Pons (tissue), 1 donor: ENCODE data around the gene GRID1.
"Not testable (repeated sequence)": the region's sequence is repeated elsewhere in the genome, so short reads cannot be mapped to it uniquely, and the experiment has no call there.

Experiments used
- DNase-seq: peaks from one replicate; pipeline ENCODE4 v3.0.0-alpha.2; 2016; ENCODE audit warnings: low spot score

Gene GRID1

DNA sequence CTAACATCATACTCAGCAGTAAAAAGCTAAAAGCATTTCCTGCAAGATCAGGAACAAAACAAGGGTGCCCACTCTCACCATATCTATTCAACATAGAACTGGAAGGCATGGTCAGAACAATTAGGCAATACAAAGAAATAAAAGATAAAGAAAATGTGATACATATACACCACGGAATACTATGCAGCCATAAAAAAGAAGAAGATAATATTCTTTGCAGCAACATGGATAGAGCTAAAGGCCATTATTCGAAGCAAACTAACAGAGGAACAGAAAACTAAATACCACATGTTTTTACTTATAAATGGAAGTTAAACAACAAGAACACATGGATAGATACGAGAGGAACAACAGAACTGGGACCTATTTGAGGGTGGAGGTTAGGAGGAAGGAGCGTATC lies 652.7 kb downstream of the GRID1 start:
- DNase-seq: no peak

DNA sequence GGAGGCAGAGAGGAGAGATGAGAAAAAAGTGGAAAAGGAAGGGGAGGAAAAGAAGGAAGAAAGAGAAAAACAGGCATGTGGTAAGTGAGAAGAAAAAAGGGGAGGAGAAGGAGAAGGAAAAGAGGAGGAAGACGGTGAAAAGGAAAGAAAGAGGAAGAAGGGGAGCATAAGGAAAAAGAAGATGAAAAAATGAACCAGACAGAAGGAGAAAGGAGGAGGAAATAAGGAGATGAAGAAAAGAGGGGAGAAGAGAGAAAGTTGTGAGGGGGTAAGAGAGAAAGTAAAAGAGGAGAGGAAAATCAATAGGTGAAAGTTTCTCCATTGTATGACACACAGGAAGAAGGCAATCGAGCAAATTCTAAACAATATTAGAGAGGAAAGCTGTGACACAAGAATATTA lies 663.8 kb downstream of the GRID1 start:
- no peak for DNase-seq

DNA sequence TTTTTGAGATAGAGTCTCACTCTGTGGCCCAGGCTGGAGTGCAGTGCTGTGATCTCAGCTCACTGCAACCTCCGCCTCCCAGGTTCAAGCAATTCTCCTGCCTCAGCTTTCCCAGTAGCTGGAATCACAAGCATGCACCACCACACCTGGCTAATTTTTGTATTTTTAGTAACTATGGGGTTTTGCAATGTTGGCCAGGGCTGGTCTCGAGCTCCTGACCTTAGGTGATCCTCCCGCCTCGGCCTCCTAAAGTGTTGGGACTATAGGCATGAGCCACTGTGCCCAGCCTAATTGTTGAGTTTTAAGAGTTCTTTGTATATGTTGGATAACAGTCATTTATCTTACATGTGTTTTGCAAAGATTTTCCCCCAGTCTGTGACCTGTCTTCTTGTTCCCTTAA lies 667.5 kb downstream of the GRID1 start:
- not testable (repeated sequence) for DNase-seq

DNA sequence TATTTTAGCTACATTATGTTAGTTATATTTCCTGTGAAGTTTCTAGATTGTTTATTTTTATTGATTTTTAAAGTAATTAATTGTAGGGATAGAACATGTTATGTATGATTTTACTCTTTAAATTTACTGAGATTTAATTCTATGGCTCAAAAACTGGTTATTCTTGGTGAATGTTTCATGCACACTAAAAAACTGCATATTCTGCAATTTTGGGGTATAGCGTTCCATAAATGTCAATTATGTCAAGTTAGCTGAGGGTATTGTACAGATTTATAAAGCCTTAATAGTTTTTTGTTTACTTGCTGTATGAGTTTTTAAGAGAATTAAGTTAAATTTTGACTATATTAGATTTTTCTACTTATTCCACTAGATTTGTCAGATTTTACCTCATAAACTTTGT lies 669.7 kb downstream of the GRID1 start:
- no peak for DNase-seq

DNA sequence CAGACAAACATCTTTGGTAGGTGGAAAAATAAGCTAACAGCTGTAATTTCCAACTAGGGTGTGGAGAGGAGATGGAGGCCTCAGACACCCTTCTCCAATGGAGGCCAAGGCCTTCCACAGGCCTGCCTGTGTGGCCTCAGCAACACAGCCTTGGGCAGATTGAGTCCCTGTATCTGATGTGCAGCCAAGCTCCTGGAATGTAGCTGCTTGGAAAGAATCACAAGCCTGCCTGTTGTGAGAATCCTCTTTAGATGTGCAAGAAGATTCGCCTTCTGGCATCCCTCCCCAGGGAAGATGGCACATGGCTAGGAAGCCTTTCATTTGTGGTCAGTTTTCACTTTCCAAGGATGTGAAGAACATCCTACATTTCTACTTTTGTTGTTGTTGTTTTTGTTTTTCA lies 684.0 kb downstream of the GRID1 start:
- DNase-seq: no peak

DNA sequence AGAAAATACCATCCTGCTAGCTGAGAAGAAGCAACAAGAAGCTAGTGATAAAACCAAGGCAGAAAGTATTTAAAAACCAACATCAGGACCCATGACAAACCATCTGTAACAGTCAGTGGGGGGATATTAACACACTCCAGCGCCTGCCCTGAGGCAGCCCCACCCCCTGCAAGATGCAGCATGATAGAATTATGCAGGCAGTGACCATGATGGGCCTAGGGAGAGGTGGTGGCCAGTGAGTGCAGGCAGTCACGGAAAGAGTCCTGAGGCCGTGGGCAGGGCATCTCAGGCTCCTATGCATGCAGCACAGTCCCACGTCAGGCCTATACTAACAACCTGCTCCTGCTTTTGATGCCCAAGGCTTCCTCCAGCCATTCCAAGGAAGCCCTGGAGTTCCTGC lies 686.9 kb downstream of the GRID1 start:
- no peak for DNase-seq

GRCh38 chr10:85679061-85679460 lies 687.5 kb downstream of the GRID1 start:
- no peak for DNase-seq

DNA sequence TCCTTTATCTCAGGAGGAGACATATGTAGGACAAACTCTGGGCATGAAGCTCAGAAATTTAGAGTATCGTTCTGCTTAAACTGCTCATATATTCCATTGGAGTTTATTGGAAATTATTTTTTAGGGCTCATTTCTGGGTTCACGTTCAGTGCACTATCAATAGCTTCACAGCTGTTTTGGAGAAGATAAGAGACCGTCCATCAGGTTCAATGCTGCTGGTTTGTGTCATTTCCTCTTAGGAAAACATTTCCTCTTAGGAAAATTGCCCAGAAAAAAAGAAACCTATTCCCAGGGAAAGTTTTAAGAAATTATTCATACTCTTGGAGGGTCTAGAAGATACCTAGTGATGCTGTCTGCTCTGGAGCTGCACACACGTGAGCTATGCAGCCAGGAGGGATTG lies 691.7 kb downstream of the GRID1 start:
- DNase-seq: no peak

- DNase-seq: no peak
Measured at GRCh38 chr10:85673270-85673669, 693.3 kb downstream of the GRID1 start.

- no peak for DNase-seq
Measured at GRCh38 chr10:85671530-85671929, 695.1 kb downstream of the GRID1 start.

- DNase-seq: no peak
Measured at GRCh38 chr10:85668522-85668921, 698.1 kb downstream of the GRID1 start.

GRCh38 chr10:85667638-85668233 lies 698.9 kb downstream of the GRID1 start:
- DNase-seq: no peak

DNA sequence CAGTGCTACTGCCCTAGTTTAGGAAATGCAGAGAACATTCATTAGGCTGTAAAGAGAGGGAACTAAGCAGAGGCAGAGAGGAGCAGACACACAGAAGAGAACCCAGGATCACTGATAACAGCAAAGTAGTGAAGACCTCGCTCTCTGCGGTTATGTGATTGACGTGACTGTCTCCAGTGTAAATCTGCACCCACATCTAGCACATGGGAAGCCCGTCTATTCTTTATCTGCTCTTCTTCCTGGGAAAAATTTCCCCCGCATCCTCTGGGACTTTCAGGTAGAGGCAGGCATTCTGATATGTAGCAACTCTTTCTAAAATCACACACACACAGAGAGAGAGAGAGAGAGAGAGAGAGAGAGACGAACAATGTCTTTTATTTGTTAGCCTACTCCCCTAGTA lies 699.6 kb downstream of the GRID1 start:
- DNase-seq: no peak

DNA sequence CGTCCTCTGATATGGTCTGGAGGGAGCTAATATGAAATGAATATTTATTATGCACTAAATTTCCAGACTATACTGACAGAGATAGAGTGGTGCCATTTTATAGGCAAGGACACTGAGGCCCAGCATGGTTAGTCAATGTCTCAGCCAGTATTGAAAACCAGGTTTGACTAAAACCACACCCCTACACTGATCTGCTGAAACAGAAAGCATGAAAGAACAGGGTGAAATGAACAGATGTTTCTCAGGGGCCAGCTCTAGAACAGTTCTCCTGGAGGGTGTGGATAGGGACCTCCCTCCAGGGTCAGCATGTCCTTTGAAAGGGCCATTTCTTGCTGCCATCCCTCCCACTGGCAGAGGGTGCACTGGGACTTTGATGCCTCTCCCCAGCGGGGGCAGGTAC lies 700.5 kb downstream of the GRID1 start:
- DNase-seq: no peak

GRCh38 chr10:85665681-85666080 lies 700.9 kb downstream of the GRID1 start:
- DNase-seq: no peak

GRCh38 chr10:85665078-85665477 lies 701.5 kb downstream of the GRID1 start:
- DNase-seq: no peak

DNA sequence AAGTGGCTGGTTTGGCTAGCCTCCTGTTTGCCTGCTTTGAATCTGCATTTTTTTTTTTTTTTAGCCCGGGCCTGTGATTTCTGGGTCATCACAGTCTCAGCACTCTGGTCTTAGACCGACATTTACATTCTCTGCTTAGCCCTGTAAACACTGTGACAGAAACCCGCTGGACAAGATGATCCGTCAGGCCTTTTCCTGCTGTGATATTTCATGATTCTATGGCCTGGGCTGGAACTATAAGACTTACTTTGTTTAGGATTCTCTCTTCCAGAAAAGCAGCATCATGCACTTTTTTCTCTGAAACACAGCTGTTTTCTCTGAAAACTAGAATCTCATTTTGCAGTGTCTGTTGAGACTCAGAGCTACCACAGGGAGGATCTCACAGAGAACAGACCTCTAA lies 705.5 kb downstream of the GRID1 start:
- peak; percentile 51 for DNase-seq

GRCh38 chr10:85659331-85659730 lies 707.3 kb downstream of the GRID1 start:
- DNase-seq: no peak

DNA sequence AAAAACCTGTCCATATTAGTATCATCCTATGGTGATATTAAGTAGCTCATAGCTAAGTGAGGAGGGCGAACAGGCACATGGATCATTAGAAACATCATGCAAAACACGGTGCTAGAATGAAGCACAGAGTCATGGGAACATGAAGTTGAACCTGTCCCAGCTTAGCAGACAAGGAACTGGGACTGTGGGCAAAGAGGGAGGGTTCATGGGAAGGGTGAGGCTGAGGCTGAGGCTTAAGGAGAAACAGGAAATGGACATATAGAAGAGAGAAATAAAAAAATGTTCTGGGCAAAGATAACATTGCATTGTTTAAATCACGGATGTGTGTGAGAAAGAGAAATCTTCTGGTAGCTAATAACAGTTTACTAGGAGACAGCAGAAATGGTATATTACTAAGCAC lies 708.1 kb downstream of the GRID1 start:
- no peak for DNase-seq

DNA sequence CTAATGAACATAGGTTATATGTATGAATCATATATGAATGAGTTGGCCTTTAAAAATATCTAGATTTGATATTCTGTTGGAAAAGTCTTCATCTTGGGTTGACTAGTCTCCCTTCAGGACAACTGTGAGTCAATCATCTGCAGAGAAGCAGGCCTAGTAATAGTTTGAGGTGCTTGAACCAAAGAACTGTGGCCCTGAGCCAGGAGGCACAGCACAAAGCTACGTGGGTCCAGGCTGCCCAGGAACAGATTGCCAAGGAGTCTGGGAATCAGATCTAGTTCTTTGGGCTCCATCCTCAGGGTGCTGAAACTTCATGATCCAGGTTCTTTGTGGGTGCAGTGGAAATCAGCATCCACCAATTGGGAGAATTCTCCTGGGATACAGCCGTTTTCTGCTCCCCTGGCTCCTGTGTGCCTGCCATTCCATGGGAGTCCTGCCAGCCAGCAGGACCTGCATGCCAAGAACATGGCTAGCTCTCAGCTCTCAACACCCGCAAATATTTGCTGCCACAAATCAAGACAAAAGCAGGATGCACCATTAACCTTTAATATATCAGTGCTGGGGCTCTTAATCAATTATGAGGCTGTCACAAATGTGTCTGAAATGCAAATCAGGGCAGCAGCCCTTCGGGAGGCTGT lies 709.0 kb downstream of the GRID1 start:
- no peak for DNase-seq

GRCh38 chr10:85655411-85655810 lies 711.2 kb downstream of the GRID1 start:
- DNase-seq: no peak

DNA sequence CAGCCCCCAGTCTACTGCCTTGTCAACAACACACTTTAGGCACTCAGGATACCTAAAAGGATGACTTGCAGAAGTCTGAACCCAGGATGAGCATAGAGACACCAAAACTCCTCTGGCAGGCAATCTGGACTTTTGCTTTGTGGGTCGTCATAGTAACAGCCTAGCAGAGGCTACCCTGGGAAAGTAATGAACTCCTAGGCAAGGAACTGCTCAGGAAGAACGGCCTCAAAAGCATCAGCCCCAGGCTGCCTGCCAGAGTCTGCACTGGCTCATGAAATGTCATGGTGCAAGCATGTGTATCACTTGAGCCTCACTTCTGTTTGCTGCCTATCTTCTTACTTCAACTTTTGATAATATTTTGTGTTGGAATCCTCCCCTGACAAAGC lies 715.1 kb downstream of the GRID1 start:
- no peak for DNase-seq

GRCh38 chr10:85650791-85651496 lies 715.7 kb downstream of the GRID1 start:
- DNase-seq: no peak

DNA sequence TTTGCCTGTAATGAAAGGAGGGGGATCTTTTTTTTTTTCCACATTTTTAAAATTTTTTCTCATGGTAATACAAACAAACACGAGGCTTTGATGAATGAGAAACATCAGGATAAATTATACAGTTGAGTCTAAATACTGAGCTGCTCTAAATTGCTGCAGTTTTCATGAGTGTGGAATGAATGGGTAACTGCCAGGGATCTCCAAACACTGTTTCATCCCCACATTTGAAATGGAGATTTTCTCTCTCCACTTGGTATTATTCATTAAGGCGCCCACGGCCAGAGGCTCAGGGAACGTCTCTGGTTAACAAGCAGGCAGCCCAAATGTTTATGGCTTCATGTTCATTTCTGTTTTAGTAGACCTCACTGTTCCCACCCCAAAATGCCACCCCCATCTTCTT lies 717.1 kb downstream of the GRID1 start:
- no peak for DNase-seq
